ENCODE results near the gene SLIT1.

DNA sequence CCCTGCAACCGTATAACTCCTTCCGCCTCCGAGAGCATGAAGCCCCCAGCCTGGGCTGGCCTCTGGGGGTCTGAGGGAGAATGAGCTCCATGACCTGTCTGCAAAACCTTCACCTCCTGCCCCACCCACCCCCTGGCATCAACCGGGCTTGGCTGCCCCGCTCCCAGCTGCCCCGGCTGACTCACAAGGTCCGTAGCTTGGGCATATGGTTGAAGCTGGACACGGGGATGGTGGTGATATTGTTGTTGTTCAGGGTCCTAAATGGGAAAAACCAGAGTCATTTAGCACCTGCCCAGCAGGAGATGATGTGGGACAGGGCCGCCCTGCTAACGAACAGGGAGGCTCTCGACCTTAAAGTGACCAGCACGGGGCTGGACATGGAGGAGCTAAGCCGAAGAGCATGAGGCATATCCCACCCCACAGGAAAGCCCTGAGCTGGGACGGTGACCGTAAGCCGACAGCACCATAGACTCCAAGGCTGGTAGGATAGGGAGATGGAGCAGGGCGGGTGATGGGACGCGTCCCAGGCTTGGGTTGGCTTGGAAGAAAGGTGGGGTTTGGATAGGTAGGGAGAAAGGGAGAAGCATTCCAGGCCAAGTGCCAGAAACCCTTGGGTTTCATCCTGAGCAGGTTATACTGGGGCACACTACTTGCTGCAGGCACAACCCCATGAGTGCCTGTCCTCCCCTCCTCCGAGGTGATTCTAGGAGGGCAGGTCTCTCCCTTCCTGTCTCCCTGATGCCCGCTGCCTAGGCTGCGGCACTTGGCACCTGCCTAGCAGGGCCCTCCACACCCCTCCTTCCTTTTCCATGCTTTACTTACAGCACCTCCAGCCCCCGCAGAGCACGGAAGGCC is 121.5 kb downstream of the SLIT1 start:
- TF ChIP-seq, protein P1, sequence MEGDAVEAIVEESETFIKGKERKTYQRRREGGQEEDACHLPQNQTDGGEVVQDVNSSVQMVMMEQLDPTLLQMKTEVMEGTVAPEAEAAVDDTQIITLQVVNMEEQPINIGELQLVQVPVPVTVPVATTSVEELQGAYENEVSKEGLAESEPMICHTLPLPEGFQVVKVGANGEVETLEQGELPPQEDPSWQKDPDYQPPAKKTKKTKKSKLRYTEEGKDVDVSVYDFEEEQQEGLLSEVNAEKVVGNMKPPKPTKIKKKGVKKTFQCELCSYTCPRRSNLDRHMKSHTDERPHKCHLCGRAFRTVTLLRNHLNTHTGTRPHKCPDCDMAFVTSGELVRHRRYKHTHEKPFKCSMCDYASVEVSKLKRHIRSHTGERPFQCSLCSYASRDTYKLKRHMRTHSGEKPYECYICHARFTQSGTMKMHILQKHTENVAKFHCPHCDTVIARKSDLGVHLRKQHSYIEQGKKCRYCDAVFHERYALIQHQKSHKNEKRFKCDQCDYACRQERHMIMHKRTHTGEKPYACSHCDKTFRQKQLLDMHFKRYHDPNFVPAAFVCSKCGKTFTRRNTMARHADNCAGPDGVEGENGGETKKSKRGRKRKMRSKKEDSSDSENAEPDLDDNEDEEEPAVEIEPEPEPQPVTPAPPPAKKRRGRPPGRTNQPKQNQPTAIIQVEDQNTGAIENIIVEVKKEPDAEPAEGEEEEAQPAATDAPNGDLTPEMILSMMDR (conservative IDR thresholded peaks at IDR 0.05), result no peak
- TF ChIP-seq ZFX (IDR thresholded peaks at IDR 0.05), result no peak

Data from C4-2B (cell line).